Tibial nerve (tissue), 3 donors: ENCODE results near the gene S100A1.

ENCODE experiments used
- POLR2A ChIP-seq, 2 donors: fragments of 450-650 bp; IDR thresholded peaks; one replicate each; pipeline ENCODE4 v1.6.1; 2017; ENCODE audit warnings: antibody characterized with exemption in 2 of 2, mild to moderate bottlenecking in 2 of 2, moderate library complexity in 2 of 2
- TF ChIP-seq, protein P1 (sequence below), 5 experiments: fragments of 200-600 bp in 3 of 5; fragments of 450-650 bp in 2 of 5; sonication (generic) in 3 of 5; IDR thresholded peaks; one replicate each; pipeline ENCODE4 v1.5.1; 2016 to 2019; ENCODE audit warnings: antibody characterized with exemption in 5 of 5, mild to moderate bottlenecking in 3 of 5, moderate library complexity in 2 of 5

DNA sequence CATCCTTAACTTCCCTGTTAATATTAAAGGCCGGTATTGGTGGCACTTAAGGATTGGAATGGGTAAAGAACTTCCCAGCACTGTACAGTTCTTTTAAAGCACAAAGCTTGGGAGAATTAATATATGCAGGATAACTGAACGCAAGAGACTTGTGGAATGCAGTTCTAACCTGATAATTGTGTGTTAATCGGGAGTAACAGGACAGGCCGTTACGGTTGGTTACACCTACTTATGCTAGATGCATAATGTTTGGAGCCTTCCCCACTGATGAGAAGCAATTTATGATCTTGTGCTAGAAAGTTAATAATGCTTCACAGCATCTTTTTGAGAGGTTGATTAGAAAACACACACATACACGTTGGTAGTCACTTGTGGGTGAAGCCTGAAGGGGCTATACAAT lies 12.6 kb downstream of the S100A1 start:
- TF ChIP-seq, protein P1, sequence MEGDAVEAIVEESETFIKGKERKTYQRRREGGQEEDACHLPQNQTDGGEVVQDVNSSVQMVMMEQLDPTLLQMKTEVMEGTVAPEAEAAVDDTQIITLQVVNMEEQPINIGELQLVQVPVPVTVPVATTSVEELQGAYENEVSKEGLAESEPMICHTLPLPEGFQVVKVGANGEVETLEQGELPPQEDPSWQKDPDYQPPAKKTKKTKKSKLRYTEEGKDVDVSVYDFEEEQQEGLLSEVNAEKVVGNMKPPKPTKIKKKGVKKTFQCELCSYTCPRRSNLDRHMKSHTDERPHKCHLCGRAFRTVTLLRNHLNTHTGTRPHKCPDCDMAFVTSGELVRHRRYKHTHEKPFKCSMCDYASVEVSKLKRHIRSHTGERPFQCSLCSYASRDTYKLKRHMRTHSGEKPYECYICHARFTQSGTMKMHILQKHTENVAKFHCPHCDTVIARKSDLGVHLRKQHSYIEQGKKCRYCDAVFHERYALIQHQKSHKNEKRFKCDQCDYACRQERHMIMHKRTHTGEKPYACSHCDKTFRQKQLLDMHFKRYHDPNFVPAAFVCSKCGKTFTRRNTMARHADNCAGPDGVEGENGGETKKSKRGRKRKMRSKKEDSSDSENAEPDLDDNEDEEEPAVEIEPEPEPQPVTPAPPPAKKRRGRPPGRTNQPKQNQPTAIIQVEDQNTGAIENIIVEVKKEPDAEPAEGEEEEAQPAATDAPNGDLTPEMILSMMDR (IDR thresholded peaks at IDR 0.05) = no peak
- no peak for TF ChIP-seq POLR2A (IDR thresholded peaks at IDR 0.05)
